Measurements from ENCODE around the gene MRGPRG. TPM values are rescaled to one million over a fixed set of nuclear protein-coding genes. Genes with fewer than 3 reads are reported as not detected.

The MRGPRG gene
- total and polyA plus RNA-seq, 2 donors from 2014 or later, result not detected

- H3K4me1 ChIP-seq (ENCODE audit: control insufficient read depth in 2 of 3, insufficient read depth in 2 of 3, low read depth in 1 of 3, low read length in 3 of 3), result peaks cover 0 to 5% (median 0%) of the 10 kb centered on the region in 3 donors
- H3K9ac ChIP-seq (ENCODE audit: low read length in 3 of 3), result no peak overlapping the region
- peaks cover 1% of the 10 kb centered on the region for H3K27me3 ChIP-seq (ENCODE audit: control insufficient read depth, insufficient read depth, low read length)
- DNase-seq (peak in 1 of 5 donors; percentile 43), FAIRE-seq (no peak)
- intact Hi-C loops (cut with DNase I), result no loop called here
- TF ChIP-seq CTCF (IDR thresholded peaks at IDR 0.05; ENCODE audit: borderline replicate concordance, extremely low read depth, insufficient read depth), result no peak
- H3K4me3 ChIP-seq (ENCODE audit: low read length in 3 of 3), result no peak overlapping the region
- no peak overlapping the region for H3K27ac ChIP-seq (ENCODE audit: low read depth in 2 of 2, low read length in 2 of 2)
- no peaks in the 10 kb centered on the region for H3K9me3 ChIP-seq (ENCODE audit: control insufficient read depth in 2 of 3, insufficient read depth in 1 of 3, low read length in 3 of 3)
- H3K36me3 ChIP-seq (ENCODE audit: control insufficient read depth in 2 of 3, insufficient read depth in 3 of 3, low read length in 3 of 3), result no peaks in the 10 kb centered on the region
Measured at GRCh38 chr11:3207526-3208189, 11.0 kb downstream of the MRGPRG start.

- H3K27me3 ChIP-seq (ENCODE audit: control insufficient read depth, insufficient read depth, low read length), result peaks cover 2% of the 10 kb centered on the region
- FAIRE-seq, result no peak
- DNase-seq, result no peak
- H3K9me3 ChIP-seq (ENCODE audit: control insufficient read depth in 2 of 3, insufficient read depth in 1 of 3, low read length in 3 of 3), result no peaks in the 10 kb centered on the region
- TF ChIP-seq CTCF (IDR thresholded peaks at IDR 0.05; ENCODE audit: borderline replicate concordance, extremely low read depth, insufficient read depth), result no peak
- peaks cover 0 to 5% (median 0%) of the 10 kb centered on the region in 3 donors for H3K4me1 ChIP-seq (ENCODE audit: control insufficient read depth in 2 of 3, insufficient read depth in 2 of 3, low read depth in 1 of 3, low read length in 3 of 3)
- H3K36me3 ChIP-seq (ENCODE audit: control insufficient read depth in 2 of 3, insufficient read depth in 3 of 3, low read length in 3 of 3), result no peaks in the 10 kb centered on the region
- intact Hi-C loops (cut with DNase I), result no loop called here
- H3K9ac ChIP-seq (ENCODE audit: low read length in 3 of 3), result no peak overlapping the region
- H3K4me3 ChIP-seq (ENCODE audit: low read length in 3 of 3), result no peak overlapping the region
- no peak overlapping the region for H3K27ac ChIP-seq (ENCODE audit: low read depth in 2 of 2, low read length in 2 of 2)
Measured at GRCh38 chr11:3206922-3207204, 11.8 kb downstream of the MRGPRG start.

- intact Hi-C loops (cut with DNase I), result no loop called here
- Histone ChIP-seq H3K27ac (ENCODE audit: low read depth in 2 of 2, low read length in 2 of 2) (no peak overlapping the region), H3K4me1 (ENCODE audit: control insufficient read depth in 2 of 3, insufficient read depth in 2 of 3, low read depth in 1 of 3, low read length in 3 of 3) (peaks cover 0 to 5% (median 0%) of the 10 kb centered on the region in 3 donors), H3K9ac (ENCODE audit: low read length in 3 of 3) (no peak overlapping the region), H3K9me3 (ENCODE audit: control insufficient read depth in 2 of 3, insufficient read depth in 1 of 3, low read length in 3 of 3) (no peaks in the 10 kb centered on the region), H3K36me3 (ENCODE audit: control insufficient read depth in 2 of 3, insufficient read depth in 3 of 3, low read length in 3 of 3) (no peaks in the 10 kb centered on the region), H3K4me3 (ENCODE audit: low read length in 3 of 3) (no peak overlapping the region), H3K27me3 (ENCODE audit: control insufficient read depth, insufficient read depth, low read length) (peaks cover 2% of the 10 kb centered on the region)
- DNase-seq (peak in 1 of 5 donors; percentile 35), FAIRE-seq (no peak)
- no peak for TF ChIP-seq CTCF (IDR thresholded peaks at IDR 0.05; ENCODE audit: borderline replicate concordance, extremely low read depth, insufficient read depth)
Measured at GRCh38 chr11:3206156-3206921, 12.3 kb downstream of the MRGPRG start.

Data from kidney (tissue), 14 donors.